Activated CD4-positive, alpha-beta T cell treated with anti-CD3 and anti-CD28 coated beads, Interleukin-2, amount 50 U/mL, for 4 hours (primary cell): ENCODE results near the gene HLA-DRA.
"Not testable (repeated sequence)": the region's sequence is repeated elsewhere in the genome, so short reads cannot be mapped to it uniquely, and the experiment has no call there.

Experiments
- DNase-seq, 2 experiments: peaks; one replicate each; pipeline ENCODE4 v3.0.0-alpha.2; 2020

The HLA-DRA gene

GRCh38 chr6:32432050-32432450 lies 7.6 kb upstream of the HLA-DRA start:
- no peak for DNase-seq

GRCh38 chr6:32433950-32434349 lies 5.7 kb upstream of the HLA-DRA start:
- not testable (repeated sequence) for DNase-seq

GRCh38 chr6:32436186-32436585 lies 3.5 kb upstream of the HLA-DRA start:
- no peak for DNase-seq

- DNase-seq, result no peak
Measured at GRCh38 chr6:32436995-32437836, 2.5 kb upstream of the HLA-DRA start.

- no peak for DNase-seq
Measured at GRCh38 chr6:32439139-32439538, 548 bp upstream of the HLA-DRA start.

- DNase-seq, result no peak
Measured at GRCh38 chr6:32442243-32442667, 2.6 kb downstream of the HLA-DRA start.

GRCh38 chr6:32442977-32443552 lies 3.4 kb downstream of the HLA-DRA start:
- DNase-seq, result no peak

GRCh38 chr6:32444433-32444832 lies 4.7 kb downstream of the HLA-DRA start:
- no peak for DNase-seq

- no peak for DNase-seq
Measured at GRCh38 chr6:32445321-32445854, 5.7 kb downstream of the HLA-DRA start.

GRCh38 chr6:32447932-32448331 lies 8.2 kb downstream of the HLA-DRA start:
- no peak for DNase-seq

- no peak for DNase-seq
Measured at GRCh38 chr6:32449088-32449736, 9.5 kb downstream of the HLA-DRA start.

GRCh38 chr6:32457054-32457453 lies 17.4 kb downstream of the HLA-DRA start:
- no peak for DNase-seq

- DNase-seq, result no peak
Measured at GRCh38 chr6:32459781-32460424, 20.2 kb downstream of the HLA-DRA start.

- no peak for DNase-seq
Measured at GRCh38 chr6:32460528-32460927, 20.8 kb downstream of the HLA-DRA start.

- DNase-seq, result no peak
Measured at GRCh38 chr6:32461493-32461892, 21.8 kb downstream of the HLA-DRA start.

- DNase-seq, result no peak
Measured at GRCh38 chr6:32462609-32463008, 22.9 kb downstream of the HLA-DRA start.

GRCh38 chr6:32467743-32468503 lies 28.2 kb downstream of the HLA-DRA start:
- DNase-seq, result not testable (repeated sequence)

- no peak for DNase-seq
Measured at GRCh38 chr6:32472781-32473375, 33.2 kb downstream of the HLA-DRA start.

GRCh38 chr6:32473376-32474348 lies 34.0 kb downstream of the HLA-DRA start:
- DNase-seq, result not testable (repeated sequence)

- no peak for DNase-seq
Measured at GRCh38 chr6:32475392-32476206, 35.9 kb downstream of the HLA-DRA start.
